ENCODE data around the gene RNF25. TPM values are rescaled to one million over a fixed set of nuclear protein-coding genes. Genes with fewer than 3 reads are reported as not detected.

The RNF25 gene
- total RNA-seq: 21.2 and 21.8 TPM in 2 replicates

GRCh38 chr2:218671654-218672566, at the start of gene RNF25, which contains the start of gene STK36:
Gene RNF25, minus strand, starts transcription at chr2:218672002. Its CDS starts 32 bp downstream, at chr2:218671970.
Gene STK36, plus strand, starts transcription at chr2:218672086. Its CDS starts 744 bp downstream, at chr2:218672830.

GRCh38 chr2:218710687-218711549, 39.1 kb upstream of the RNF25 start, which contains the start of gene TTLL4:
Gene TTLL4, plus strand, starts transcription at chr2:218710835. Its CDS starts 26,842 bp downstream, at chr2:218737677.

GRCh38 chr2:218659258-218659987, 12.4 kb downstream of the RNF25 start, which contains the start of the genes BCS1L and ZNF142:
Gene BCS1L, plus strand, starts transcription at chr2:218659683. Its CDS starts 1,305 bp downstream, at chr2:218660988.
Gene ZNF142, minus strand, starts transcription at chr2:218659623. Its CDS starts 3,194 bp downstream, at chr2:218656429.

Other genes starting within 250 kb of the RNF25 start
- 9.5 and 10.2 TPM in 2 replicates for gene USP37, start 103.7 kb downstream of the RNF25 start, total RNA-seq
- gene CNOT9, start 103.2 kb downstream of the RNF25 start, total RNA-seq: 29.1 and 34.7 TPM in 2 replicates
- gene PLCD4, start 64.1 kb downstream of the RNF25 start, total RNA-seq: 2.0 and 2.5 TPM in 2 replicates
- gene ZNF142, start 12.4 kb downstream of the RNF25 start, total RNA-seq: 9.1 and 15.4 TPM in 2 replicates
- gene BCS1L, start 12.3 kb downstream of the RNF25 start, total RNA-seq: 21.4 and 28.5 TPM in 2 replicates
- 26.1 and 39.1 TPM in 2 replicates for gene STK36, start 84 bp upstream of the RNF25 start, total RNA-seq
- gene TTLL4, start 38.8 kb upstream of the RNF25 start, total RNA-seq: 6.7 and 9.8 TPM in 2 replicates
- gene CYP27A1, start 110.1 kb upstream of the RNF25 start, total RNA-seq: 6.8 and 13.7 TPM in 2 replicates
- gene PRKAG3, start 159.8 kb upstream of the RNF25 start, total RNA-seq: 0.10 and 0.52 TPM in 2 replicates
- not detected in 2 replicates for gene WNT6, start 187.8 kb upstream of the RNF25 start, total RNA-seq
- not detected in 2 replicates for gene WNT10A, start 208.8 kb upstream of the RNF25 start, total RNA-seq